GM12864 (cell line): ENCODE data around the gene ETV6.

Experiments
- DNase-seq: peaks from one replicate; pipeline ENCODE4 v3.0.0-alpha.2; 2011; ENCODE audit warnings: low read depth
- H3K4me3 ChIP-seq: 2 replicates; pipeline ENCODE4 v1.5.1; 2011; ENCODE audit warnings: mild to moderate bottlenecking, low read depth, low read length, control low read depth
- CTCF ChIP-seq: IDR thresholded peaks from 2 replicates; pipeline ENCODE4 v1.5.1; 2011; ENCODE audit warnings: low read depth, mild to moderate bottlenecking, moderate library complexity, low read length, control low read depth, inconsistent platforms; ENCODE audit errors: missing control alignments

ETV6 gene

DNA sequence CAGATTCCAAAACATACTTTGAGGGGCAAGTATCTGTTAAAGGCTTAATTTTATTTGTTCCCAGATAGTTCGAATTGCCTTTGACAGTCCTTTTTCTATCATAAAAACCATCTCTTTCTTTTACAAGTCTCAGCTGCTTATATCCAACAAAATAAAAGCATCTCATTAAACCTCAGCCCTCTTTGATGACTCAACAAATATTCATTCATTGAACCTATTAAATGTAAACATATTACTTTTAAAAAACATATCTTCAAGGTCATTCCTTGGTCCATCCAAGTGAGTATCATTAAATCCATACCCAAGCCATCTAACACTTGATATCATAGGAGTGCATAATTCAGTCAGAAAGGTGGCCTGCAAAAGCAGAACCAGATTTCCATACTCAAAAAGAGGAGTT is 266.6 kb downstream of the ETV6 start:
- H3K4me3 ChIP-seq, result no peak overlapping the region
- no peak for TF ChIP-seq CTCF
- DNase-seq, result no peak

- DNase-seq, result no peak
These were observed 267.3 kb downstream of the ETV6 start for GRCh38 chr12:11916771-11917170.

GRCh38 chr12:11917501-11917900 is 268.0 kb downstream of the ETV6 start:
- no peak for TF ChIP-seq CTCF
- no peak overlapping the region for H3K4me3 ChIP-seq
- no peak for DNase-seq

More at GRCh38 chr12:11916771-11917170, 267.3 kb downstream of the ETV6 start:
- TF ChIP-seq CTCF, result no peak
- no peak overlapping the region for H3K4me3 ChIP-seq

- no peak for DNase-seq
- no peak for TF ChIP-seq CTCF
- no peak overlapping the region for H3K4me3 ChIP-seq
These were observed 270.8 kb downstream of the ETV6 start for GRCh38 chr12:11920231-11920630.

GRCh38 chr12:11922361-11922760 is 272.9 kb downstream of the ETV6 start:
- no peak for DNase-seq
- no peak for TF ChIP-seq CTCF
- H3K4me3 ChIP-seq, result no peak overlapping the region

- no peak overlapping the region for H3K4me3 ChIP-seq
- no peak for TF ChIP-seq CTCF
- no peak for DNase-seq
These were observed 273.6 kb downstream of the ETV6 start for GRCh38 chr12:11923067-11923466.

GRCh38 chr12:11927286-11927935 is 277.9 kb downstream of the ETV6 start:
- no peak for DNase-seq
- H3K4me3 ChIP-seq, result no peak overlapping the region
- no peak for TF ChIP-seq CTCF
